ENCODE measurements around the gene OPCML.

GRCh38 chr11:133519560-133519959, 12.7 kb downstream of the OPCML start:
- TF ChIP-seq CTCF (conservative IDR thresholded peaks at IDR 0.05; ENCODE audit: low read length): no peak
- TF ChIP-seq EZH2phosphoT487 (IDR thresholded peaks at IDR 0.05; ENCODE audit: borderline replicate concordance): no peak
